Measurements from ENCODE around the gene METTL26. TPM values are rescaled to one million over a fixed set of nuclear protein-coding genes. Genes with fewer than 3 reads are reported as not detected.

METTL26 gene
- total and polyA plus RNA-seq, 2 of the 4 experiments (the other 2 are of a cell fraction), result 46.8 to 128 TPM

- peak overlapping the region; percentile 75; the same call in 1 of the 2 replicates for H3K23ac ChIP-seq (ENCODE audit: low read depth, low read length)
- DNase-seq (no peak), ATAC-seq (ENCODE audit: low read depth) (no peak)
- peaks cover 17% of the 10 kb centered on the region; the same call in 1 of the 2 replicates for H3K9me1 ChIP-seq (ENCODE audit: insufficient read depth, low read length)
- H2AK5ac ChIP-seq (ENCODE audit: low read depth, low read length), result peak overlapping the region; percentile 40; the same call in 1 of the 2 replicates
- no peaks in the 10 kb centered on the region for H3K9me3 ChIP-seq (ENCODE audit: control insufficient read depth, insufficient read depth, low read length)
- intact Hi-C loops (cut with micrococcal nuclease), result no loop called here
- H4K20me1 ChIP-seq (ENCODE audit: insufficient read depth, low read length), result peaks cover 20% of the 10 kb centered on the region
- H3K56ac ChIP-seq (ENCODE audit: extremely low read depth, insufficient read depth, low read length), result no peak overlapping the region
- ChIA-PET CTCF (no interaction called here), POLR2A (ENCODE audit: unreplicated experiment) (no interaction called here)
- H3K4me1 ChIP-seq (ENCODE audit: control insufficient read depth, insufficient read depth, low read length), result peaks cover 18% of the 10 kb centered on the region
- H3K4ac ChIP-seq (ENCODE audit: low read depth, low read length), result peak overlapping the region; percentile 40; the same call in 1 of the 2 replicates
- H2BK120ac ChIP-seq (ENCODE audit: low read depth, low read length), result no peak overlapping the region
- BruUV-seq (replicated peaks), result no TSS peak
- dilution Hi-C loops (cut with HindIII; ENCODE audit: low sequenced_read_pairs, unreplicated experiment), result no loop called here
- whole genome bisulfite sequencing, 2 experiments (ENCODE audit: extremely low coverage in 2 of 2, insufficient read length in 1 of 2), result 88% methylated on average over 3 of the region's 14 CpGs; no CpG with 5 or more reads in 1 of the 2 experiments
- peak overlapping the region in 1 of 2 experiments; percentile 21; a peak in 1 of 4 replicates for H4K8ac ChIP-seq (ENCODE audit: low read depth in 2 of 2, low read length in 2 of 2)
- H4K91ac ChIP-seq (ENCODE audit: insufficient read depth, low read depth, low read length), result no peak overlapping the region
- H2BK20ac ChIP-seq (ENCODE audit: low read depth, low read length), result no peak overlapping the region
- TF ChIP-seq USF2 (IDR thresholded peaks at IDR 0.05; ENCODE audit: low read depth, low read length), result no peak
- no peak for TF ChIP-seq CEBPB (IDR thresholded peaks at IDR 0.05; ENCODE audit: low read depth, low read length)
- TF ChIP-seq POLR2A (IDR thresholded peaks at IDR 0.05; ENCODE audit: low read depth, low read length), result no peak; the same call in 1 of the 2 replicates
- TF ChIP-seq NFE2L2 (IDR thresholded peaks at IDR 0.05; ENCODE audit: low read depth, low read length), result no peak
- no peak for TF ChIP-seq BHLHE40 (IDR thresholded peaks at IDR 0.05; ENCODE audit: low read depth, low read length)
- TF ChIP-seq SMC3 (IDR thresholded peaks at IDR 0.05; ENCODE audit: low read depth, low read length), result no peak
- TF ChIP-seq FOS (IDR thresholded peaks at IDR 0.05; ENCODE audit: low read depth, low read length), result no peak
- no peak for TF ChIP-seq MAFK (IDR thresholded peaks at IDR 0.05; ENCODE audit: low read depth, low read length)
- no peak for TF ChIP-seq RAD21 (IDR thresholded peaks at IDR 0.05; ENCODE audit: low read length)
- H2BK5ac ChIP-seq (ENCODE audit: low read depth, low read length, poor library complexity, severe bottlenecking), result no peak overlapping the region
- no peak overlapping the region for H3K4me2 ChIP-seq (ENCODE audit: low read depth, low read length)
- H3K79me1 ChIP-seq (ENCODE audit: low read depth in 1 of 2, low read length in 2 of 2), result peaks cover 19 to 45% of the 10 kb centered on the region in 2 experiments; a peak in 3 of 4 replicates
- H3K36me3 ChIP-seq (ENCODE audit: control insufficient read depth, insufficient read depth, low read length), result peaks cover 2% of the 10 kb centered on the region; the same call in 1 of the 2 replicates
- no peak overlapping the region for H3K14ac ChIP-seq (replicated peaks; ENCODE audit: low read depth, low read length)
- H3K9ac ChIP-seq (ENCODE audit: low read depth, low read length), result no peak overlapping the region
- H2AK9ac ChIP-seq (replicated peaks; ENCODE audit: low read depth, low read length, poor library complexity), result peak overlapping the region; percentile 93
- no peak overlapping the region for H2BK15ac ChIP-seq (ENCODE audit: low read depth, low read length)
- H3K27me3 ChIP-seq (ENCODE audit: control insufficient read depth, insufficient read depth, low read length), result no peaks in the 10 kb centered on the region
- in situ Hi-C loops (cut with MboI; ENCODE audit: low sequenced_read_pairs), result no loop called here
- H3K18ac ChIP-seq (ENCODE audit: low read depth, low read length), result no peak overlapping the region
- peak overlapping the region; percentile 70 for H2AFZ ChIP-seq (replicated peaks; ENCODE audit: low read length, poor library complexity)
- H4K5ac ChIP-seq (ENCODE audit: low read depth, low read length), result no peak overlapping the region
- no peak overlapping the region for H3K27ac ChIP-seq (ENCODE audit: insufficient read depth, low read length)
- no peak overlapping the region for H3K4me3 ChIP-seq (ENCODE audit: insufficient read depth, low read depth, low read length)
Measured at GRCh38 chr16:586645-587590, 49.2 kb downstream of the METTL26 start.

All from IMR-90 (cell line).